Panc1 (cell line): ENCODE measurements around the gene CAVIN3. TPM values are rescaled to one million over a fixed set of nuclear protein-coding genes. Genes with fewer than 3 reads are reported as not detected.

Source experiments
- ATAC-seq: fragments of 200-7000 bp; cut with Tn5 transposase; 2 replicates; pipeline ENCODE4 v1.9.1; 2020; ENCODE audit warnings: mild to moderate bottlenecking, moderate library complexity
- BruUV-seq: library from RNA; stranded (reverse); fragments of 400-500 nt; replicated peaks from 2 replicates; lab custom pipeline; 2021; lab: Mats Ljungman, UMichigan
- CTCF ChIA-PET: fragments of 300-600 bp; sonication (Branson Sonifier 250); formaldehyde crosslinking; loops from one replicate; lab custom pipeline; 2022; ENCODE audit warnings: antibody characterized with exemption; lab: Charles Lee
- POLR2A ChIA-PET: fragments of 300-600 bp; sonication (Branson Sonifier 250); formaldehyde crosslinking; loops from one replicate; lab custom pipeline; 2022; ENCODE audit warnings: antibody characterized with exemption; lab: Charles Lee
- DNase-seq: peaks from one replicate; pipeline ENCODE4 v3.0.0-alpha.2; 2010; ENCODE audit warnings: low read depth, low spot score
- H3K27ac ChIP-seq: 2 replicates; pipeline ENCODE4 v1.5.1; 2011; ENCODE audit warnings: mild to moderate bottlenecking, low read length, inconsistent platforms
- H3K27me3 ChIP-seq: fragments of 200-500 bp; sonication (Bioruptor generic); 2 replicates; pipeline ENCODE4 v1.6.0; 2014; ENCODE audit warnings: low read length, inconsistent platforms; ENCODE audit not compliant: control insufficient read depth, insufficient read depth
- H3K36me3 ChIP-seq: fragments of 200-500 bp; sonication (Bioruptor generic); 2 replicates; pipeline ENCODE4 v1.5.1; 2014; ENCODE audit warnings: inconsistent platforms, mild to moderate bottlenecking, low read length, moderate library complexity; ENCODE audit not compliant: control insufficient read depth, insufficient read depth
- H3K4me1 ChIP-seq: 2 replicates; pipeline ENCODE4 v1.5.1; 2011; ENCODE audit warnings: inconsistent platforms, mild to moderate bottlenecking, low read length, moderate library complexity; ENCODE audit not compliant: control insufficient read depth, insufficient read depth
- H3K4me3 ChIP-seq, 2 experiments: 2 replicates each; pipeline ENCODE4 v1.5.1; 2011 to 2012; ENCODE audit warnings: low read depth in 2 of 2, low read length in 2 of 2, mild to moderate bottlenecking in 2 of 2, inconsistent platforms in 1 of 2, moderate library complexity in 1 of 2
- H3K9me3 ChIP-seq: fragments of 200-500 bp; sonication (Bioruptor generic); 2 replicates; pipeline ENCODE4 v1.5.1; 2014; ENCODE audit warnings: low read depth, mild to moderate bottlenecking, inconsistent platforms, low read length, moderate library complexity; ENCODE audit not compliant: control insufficient read depth, insufficient read depth
- CTCF ChIP-seq: fragments of 450-650 bp; IDR thresholded peaks from 2 replicates; pipeline ENCODE4 v1.5.1; 2017; ENCODE audit warnings: mild to moderate bottlenecking
- POLR2AphosphoS5 ChIP-seq: IDR thresholded peaks from 2 replicates; pipeline ENCODE4 v1.6.1; 2012; ENCODE audit warnings: mild to moderate bottlenecking, low read depth, low read length, moderate library complexity
- REST ChIP-seq, 2 experiments: IDR thresholded peaks; 2 replicates each; pipeline ENCODE4 v1.6.1; 2011 to 2012; ENCODE audit warnings: low read depth in 2 of 2, control low read depth in 1 of 2, low read length in 1 of 2, mild to moderate bottlenecking in 1 of 2, moderate library complexity in 1 of 2; ENCODE audit not compliant: insufficient read depth in 1 of 2
- SIN3A ChIP-seq: IDR thresholded peaks from 2 replicates; pipeline ENCODE4 v1.6.1; 2012; ENCODE audit warnings: low read depth, mild to moderate bottlenecking, low read length, moderate library complexity, borderline replicate concordance; ENCODE audit not compliant: insufficient read depth
- TCF7L2 ChIP-seq: IDR thresholded peaks from 2 replicates; pipeline ENCODE4 v1.6.1; 2011; ENCODE audit warnings: mild to moderate bottlenecking, low read depth, low read length, inconsistent platforms
- in situ Hi-C: cut with HindIII; loops from 2 replicates; pipeline ENCODE4 v1.10.0; 2016; ENCODE audit warnings: low sequenced_read_pairs, low pct_unique_long_range_greater_than_20kb
- intact Hi-C: fragments of 100-400 bp; cut with micrococcal nuclease; formaldehyde crosslinking; loops from one replicate; pipeline ENCODE4 v1.10.0; 2022; ENCODE audit not compliant: unreplicated experiment
- total RNA-seq: library from RNA; stranded (reverse); gene quantifications from one replicate; pipeline ENCODE4 v1.2.1, GENCODE V29; 2021; ENCODE audit not compliant: unreplicated experiment

CAVIN3 gene
- total RNA-seq, 1 experiment from 2014 or later, result 31.1 TPM

- Histone ChIP-seq H3K36me3 (no peaks in the 10 kb centered on the region), H3K27me3 (no peaks in the 10 kb centered on the region), H3K4me3 (no peak overlapping the region), H3K9me3 (no peaks in the 10 kb centered on the region), H3K27ac (no peak overlapping the region), H3K4me1 (no peaks in the 10 kb centered on the region)
- intact Hi-C loops (no loop called here), in situ Hi-C loops (no loop called here)
- ChIA-PET POLR2A (no interaction called here), CTCF (no interaction called here)
- BruUV-seq, result no TSS peak
- ATAC-seq (no peak; the same call in 1 of the 2 replicates), DNase-seq (no peak)
- TF ChIP-seq TCF7L2 (no peak), SIN3A (no peak), REST (IDR thresholded peaks at IDR 0.05; ENCODE audit: insufficient read depth in 1 of 2, low read depth in 2 of 2, low read length in 1 of 2) (no peak), POLR2AphosphoS5 (no peak), CTCF (no peak)
Measured at GRCh38 chr11:6334806-6335205, 14.5 kb upstream of the CAVIN3 start.

DNA sequence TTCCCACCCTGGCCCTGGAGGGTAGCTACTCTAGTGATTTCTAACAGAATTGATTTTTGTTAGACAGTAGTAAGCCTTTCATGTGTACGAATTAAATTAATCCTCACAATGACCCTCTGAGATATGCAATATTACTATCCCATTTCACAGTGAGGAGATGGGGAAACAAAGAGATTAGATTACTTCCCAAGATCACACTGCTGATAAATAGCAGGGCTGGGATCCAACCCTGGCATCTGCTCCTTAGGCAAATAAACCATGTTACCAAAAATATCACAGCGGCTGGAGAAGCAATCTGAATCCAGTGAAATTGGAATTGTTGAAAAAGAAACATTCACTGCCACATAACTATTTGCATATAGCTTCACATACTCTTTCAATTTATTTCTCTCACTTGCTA is 12.8 kb upstream of the CAVIN3 start:
- Histone ChIP-seq H3K9me3 (no peaks in the 10 kb centered on the region), H3K4me3 (no peak overlapping the region), H3K4me1 (no peaks in the 10 kb centered on the region), H3K36me3 (no peaks in the 10 kb centered on the region), H3K27ac (no peak overlapping the region), H3K27me3 (no peaks in the 10 kb centered on the region)
- no TSS peak for BruUV-seq
- in situ Hi-C loops (no loop called here), intact Hi-C loops (no loop called here)
- ChIA-PET CTCF (interaction anchor here (0.9 kb wide), 1 partner anchor 82 kb away, joined by 3 read pairs; no protein-coding TSS in a partner anchor), POLR2A (no interaction called here)
- TF ChIP-seq CTCF (no peak), TCF7L2 (no peak), REST (IDR thresholded peaks at IDR 0.05; ENCODE audit: insufficient read depth in 1 of 2, low read depth in 2 of 2, low read length in 1 of 2) (no peak), POLR2AphosphoS5 (no peak), SIN3A (no peak)
- ATAC-seq (no peak), DNase-seq (no peak)
